ENCODE results near the gene EIF2B2.

Gene EIF2B2

GRCh38 chr14:75046899-75047298 lies 44.2 kb downstream of the EIF2B2 start:
- no peak for DNase-seq

DNA sequence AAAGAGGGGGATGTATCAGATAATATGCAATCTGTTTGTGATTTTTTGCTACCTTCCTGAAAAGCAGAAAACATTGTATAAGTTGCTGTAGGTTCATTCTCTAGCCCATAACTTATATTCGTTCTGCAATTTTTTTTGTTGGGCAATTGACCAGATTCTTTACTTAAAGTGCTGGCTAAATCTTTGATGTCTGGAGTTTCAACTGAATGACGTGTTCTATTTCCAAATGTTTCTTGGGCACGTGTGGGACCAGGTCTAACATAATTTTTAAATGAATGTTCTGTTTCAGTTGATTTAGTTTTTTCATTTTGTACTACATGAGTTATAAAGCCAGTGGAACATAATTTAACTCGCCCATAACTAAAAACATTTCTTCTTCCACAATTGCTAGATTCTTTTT lies 44.8 kb downstream of the EIF2B2 start:
- DNase-seq = no peak

DNA sequence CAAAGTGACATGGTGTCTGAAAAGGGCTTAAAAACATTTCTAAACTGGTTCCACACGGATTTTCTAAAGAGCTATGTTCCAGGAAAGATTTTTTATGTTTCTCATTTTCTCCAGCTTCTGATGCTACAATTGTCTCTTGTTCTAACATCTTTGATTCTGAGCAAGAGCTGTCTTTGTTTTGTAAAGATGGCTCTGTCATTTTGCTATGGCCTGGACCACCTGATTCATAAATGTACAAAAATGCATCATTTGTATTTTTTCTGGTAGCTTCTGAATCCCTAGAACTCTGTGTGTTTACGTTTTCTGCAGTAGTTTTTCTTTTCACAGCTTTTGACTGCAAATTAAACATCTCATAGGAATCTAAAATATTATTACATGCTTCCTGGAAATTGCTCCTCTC lies 45.4 kb downstream of the EIF2B2 start:
- no peak for DNase-seq

DNA sequence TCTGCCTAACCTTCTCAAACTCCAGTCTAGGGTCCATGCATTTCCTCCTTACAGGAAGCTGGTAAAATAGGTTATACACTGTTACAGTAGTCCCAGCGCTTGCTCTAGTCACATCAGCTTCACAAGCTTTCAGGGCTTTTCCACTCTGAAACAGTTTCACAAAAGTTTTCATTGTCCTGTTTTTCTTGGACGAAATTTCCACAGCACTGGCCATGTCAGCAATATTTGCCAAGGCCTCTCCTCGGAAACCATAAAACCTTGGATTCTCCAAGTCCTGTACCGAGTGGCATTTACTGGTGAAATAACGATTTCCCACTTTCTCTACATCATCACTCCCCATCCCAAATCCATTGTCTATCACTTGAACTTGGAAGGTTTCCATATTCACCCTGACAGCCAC lies 46.4 kb downstream of the EIF2B2 start:
- DNase-seq = no peak

- DNase-seq = no peak
Measured at GRCh38 chr14:75049731-75050201, 47.0 kb downstream of the EIF2B2 start.

GRCh38 chr14:75050852-75051555 lies 48.3 kb downstream of the EIF2B2 start, which contains the start of gene MLH3:
MLH3 (minus strand) TSS chr14:75051467; CDS start chr14:75049655, 1,812 bp downstream.
- DNase-seq = peak; percentile 91

DNA sequence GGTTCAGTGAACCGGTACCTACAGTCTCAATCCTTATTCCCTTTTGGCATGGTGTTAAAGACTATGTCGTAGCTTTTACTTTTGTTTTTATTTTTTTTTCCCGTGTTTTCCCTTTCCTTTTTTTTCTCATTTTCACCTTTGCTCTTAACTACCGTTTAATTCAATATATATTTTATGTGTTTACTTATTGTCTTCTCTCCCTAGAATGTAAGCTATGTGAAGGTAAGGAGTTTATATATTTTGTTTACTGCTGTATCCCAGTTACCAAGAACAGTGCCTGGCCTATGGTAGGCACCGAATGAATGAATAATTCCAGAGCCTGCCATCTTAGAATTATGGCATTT lies 48.8 kb downstream of the EIF2B2 start:
- DNase-seq = no peak

DNA sequence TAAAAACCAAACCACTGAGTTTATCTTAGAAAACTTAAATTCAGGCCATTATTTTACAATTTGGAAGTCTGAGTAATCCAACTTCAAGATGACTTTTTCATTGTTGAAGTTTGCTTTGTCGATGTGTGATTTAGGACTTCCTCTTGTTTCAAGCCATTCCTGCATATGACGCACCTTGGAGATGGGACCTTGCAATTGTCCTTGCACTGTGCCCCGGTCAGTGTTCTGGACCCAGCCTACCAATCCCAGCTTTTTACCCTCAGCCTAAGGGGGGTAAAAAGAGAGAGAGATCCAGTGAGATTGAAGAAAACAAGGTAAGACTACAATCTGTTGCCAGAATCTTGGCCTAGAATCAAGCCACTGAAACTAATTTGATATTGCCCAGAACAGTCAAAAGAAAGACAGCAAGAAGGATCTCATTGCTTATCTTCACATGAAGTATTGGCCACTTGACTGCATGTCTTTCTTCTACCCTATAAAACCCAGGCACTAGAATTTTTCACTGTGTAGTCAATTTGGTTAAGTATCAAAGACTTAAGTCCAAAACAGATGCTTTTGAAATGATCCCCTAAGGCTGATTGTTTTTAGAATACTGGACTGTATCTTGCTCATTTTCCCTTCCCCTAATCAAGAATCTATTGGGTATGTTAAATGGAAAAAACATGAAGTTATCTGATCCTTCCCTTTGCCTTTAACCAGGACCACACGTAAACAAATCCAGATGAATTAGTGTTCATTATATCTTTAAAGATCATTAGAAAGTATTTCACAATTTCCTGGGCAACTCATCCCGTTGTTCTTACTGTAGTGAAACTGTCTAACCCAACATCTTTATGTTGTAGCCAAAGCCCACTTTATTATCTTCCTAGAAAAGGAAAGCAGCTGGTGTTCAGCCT lies 50.9 kb downstream of the EIF2B2 start:
- no peak for DNase-seq

- no peak for DNase-seq
Measured at GRCh38 chr14:75054421-75054820, 51.7 kb downstream of the EIF2B2 start.

GRCh38 chr14:75059642-75060041 lies 56.9 kb downstream of the EIF2B2 start:
- DNase-seq = no peak

GRCh38 chr14:75060420-75060819 lies 57.7 kb downstream of the EIF2B2 start:
- no peak for DNase-seq
